GM12801 (cell line): ENCODE results near the gene IQCE.

Experiments
- TF ChIP-seq, protein P1 (sequence below): IDR thresholded peaks from one replicate; pipeline ENCODE4 v1.5.1; 2011; ENCODE audit warnings: control low read depth; ENCODE audit not compliant: insufficient read length; ENCODE audit errors: extremely low read depth

IQCE gene

DNA sequence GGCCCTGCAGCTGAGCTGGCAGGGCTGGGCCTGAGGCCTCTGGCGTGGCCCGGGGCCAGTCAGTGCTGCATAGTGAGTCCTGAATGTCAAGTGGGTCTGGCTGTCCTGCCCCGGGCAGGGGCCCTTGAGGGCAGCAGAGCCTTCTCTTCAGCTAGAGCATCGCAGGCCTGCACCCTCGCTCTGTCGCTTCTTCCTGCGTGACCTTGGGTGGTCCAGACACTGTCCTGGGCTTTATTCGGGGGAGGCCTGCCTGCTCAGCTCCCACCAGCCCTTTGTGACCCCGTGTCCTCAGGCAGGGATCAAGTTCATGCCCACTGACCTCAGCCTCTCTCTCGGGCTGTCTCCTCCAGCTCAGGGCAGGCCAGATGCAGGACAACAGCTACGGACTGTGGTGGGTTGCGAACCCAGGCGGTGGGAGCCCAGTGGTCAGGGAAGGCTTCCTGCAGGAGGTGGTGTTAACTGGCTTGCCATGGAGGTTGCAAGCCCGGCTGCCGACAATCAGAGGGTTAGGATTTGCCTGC lies 76.4 kb downstream of the IQCE start:
- TF ChIP-seq, protein P1, sequence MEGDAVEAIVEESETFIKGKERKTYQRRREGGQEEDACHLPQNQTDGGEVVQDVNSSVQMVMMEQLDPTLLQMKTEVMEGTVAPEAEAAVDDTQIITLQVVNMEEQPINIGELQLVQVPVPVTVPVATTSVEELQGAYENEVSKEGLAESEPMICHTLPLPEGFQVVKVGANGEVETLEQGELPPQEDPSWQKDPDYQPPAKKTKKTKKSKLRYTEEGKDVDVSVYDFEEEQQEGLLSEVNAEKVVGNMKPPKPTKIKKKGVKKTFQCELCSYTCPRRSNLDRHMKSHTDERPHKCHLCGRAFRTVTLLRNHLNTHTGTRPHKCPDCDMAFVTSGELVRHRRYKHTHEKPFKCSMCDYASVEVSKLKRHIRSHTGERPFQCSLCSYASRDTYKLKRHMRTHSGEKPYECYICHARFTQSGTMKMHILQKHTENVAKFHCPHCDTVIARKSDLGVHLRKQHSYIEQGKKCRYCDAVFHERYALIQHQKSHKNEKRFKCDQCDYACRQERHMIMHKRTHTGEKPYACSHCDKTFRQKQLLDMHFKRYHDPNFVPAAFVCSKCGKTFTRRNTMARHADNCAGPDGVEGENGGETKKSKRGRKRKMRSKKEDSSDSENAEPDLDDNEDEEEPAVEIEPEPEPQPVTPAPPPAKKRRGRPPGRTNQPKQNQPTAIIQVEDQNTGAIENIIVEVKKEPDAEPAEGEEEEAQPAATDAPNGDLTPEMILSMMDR, result no peak

DNA sequence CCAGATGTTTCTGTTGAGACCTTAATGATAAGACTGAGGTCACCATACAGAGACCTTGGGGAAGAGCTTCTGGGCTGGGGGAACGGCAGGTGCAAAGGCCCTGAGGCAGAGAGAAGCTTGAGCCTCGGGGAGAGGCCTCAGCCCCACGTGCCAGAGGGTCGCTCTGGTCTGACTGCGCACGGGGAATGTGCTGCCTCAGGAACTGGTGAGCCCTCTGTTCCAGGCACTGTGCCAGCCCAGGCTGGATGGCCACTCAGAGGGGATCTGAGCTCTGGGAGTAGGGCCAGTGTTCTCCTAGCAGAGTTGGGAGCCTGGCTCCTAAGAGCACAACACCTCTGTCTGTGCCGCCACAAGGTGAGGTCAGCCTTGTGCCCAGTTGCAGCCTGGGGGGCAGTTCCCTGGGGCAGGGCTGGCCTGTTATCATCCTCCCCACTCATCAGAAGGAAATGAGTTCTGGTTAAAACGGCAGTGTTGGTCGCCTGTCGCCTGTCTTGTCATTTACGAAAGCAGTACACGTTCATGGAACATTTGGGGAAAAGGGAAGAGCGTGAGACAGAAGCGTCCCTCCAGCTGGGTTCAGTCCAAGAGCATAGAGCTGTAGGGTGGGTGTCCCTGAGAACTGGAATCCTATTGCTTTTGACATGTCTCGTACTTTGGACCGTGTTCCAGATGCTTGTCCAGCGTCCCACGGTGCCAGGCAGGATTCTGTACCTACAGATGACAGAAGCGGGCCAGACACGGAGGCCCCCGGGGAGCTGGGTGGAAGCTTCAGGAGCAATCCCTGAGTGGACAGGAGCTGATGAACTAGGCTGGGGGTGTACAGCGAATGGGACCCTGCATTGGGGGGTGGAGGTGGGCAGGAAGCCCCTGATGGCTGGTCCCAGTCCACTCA lies 77.3 kb downstream of the IQCE start:
- TF ChIP-seq, protein P1, result no peak

DNA sequence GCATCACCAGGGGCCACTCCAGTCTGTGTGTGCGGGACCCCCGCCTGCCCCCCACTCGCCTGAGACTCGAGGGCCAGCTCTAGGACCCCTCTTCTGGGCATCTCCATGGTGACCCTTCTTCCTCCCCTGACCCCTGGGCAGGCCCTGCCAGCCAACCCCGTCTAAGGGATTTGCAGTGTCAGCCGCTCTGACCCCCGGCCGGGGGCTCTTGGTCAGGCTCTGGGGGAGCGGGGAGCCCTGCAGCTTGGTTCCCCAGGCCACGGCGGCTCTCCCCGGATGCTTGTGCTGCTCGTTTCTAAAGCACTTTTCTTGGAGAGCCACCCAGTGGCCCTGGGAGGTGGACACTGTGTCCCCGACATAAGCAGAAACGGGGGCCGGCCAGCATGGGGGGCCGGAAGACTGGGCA lies 78.3 kb downstream of the IQCE start:
- TF ChIP-seq, protein P1, result no peak

- TF ChIP-seq, protein P1, result no peak
Measured at GRCh38 chr7:2637505-2638223, 78.9 kb downstream of the IQCE start.

- TF ChIP-seq, protein P1, result no peak
Measured at GRCh38 chr7:2638224-2638991, 79.6 kb downstream of the IQCE start.

DNA sequence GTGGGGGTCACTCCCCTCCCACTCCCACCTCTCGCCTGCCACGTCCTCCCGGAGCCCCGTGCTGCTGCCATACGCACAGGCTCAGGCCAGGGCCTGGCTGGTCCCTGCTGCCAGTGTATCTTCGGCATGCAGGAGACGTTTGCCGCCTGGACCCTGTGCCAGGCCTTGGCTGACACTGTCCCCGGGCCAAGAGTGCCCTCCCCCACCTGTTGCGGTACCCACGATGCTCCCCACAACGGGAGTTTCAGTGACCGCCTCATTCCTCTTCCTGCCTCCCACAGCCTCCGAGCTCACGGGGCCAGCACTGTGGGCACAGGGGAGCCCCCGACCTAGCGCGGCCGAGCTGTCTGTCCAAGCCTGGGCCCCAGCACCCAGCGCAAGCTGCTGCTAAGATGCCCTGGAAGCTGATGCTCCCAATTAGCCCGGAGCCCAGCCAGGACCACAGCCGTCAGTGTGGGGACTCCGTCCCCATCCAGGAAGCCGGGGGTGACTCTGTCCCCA lies 80.5 kb downstream of the IQCE start:
- TF ChIP-seq, protein P1, result no peak
